Keratinocyte (primary cell): ENCODE results near the gene SNAPC1. TPM values are rescaled to one million over a fixed set of nuclear protein-coding genes. Genes with fewer than 3 reads are reported as not detected.

Experiments used
- DNase-seq: peaks from one replicate; pipeline ENCODE4 v3.0.0-alpha.2; 2011; ENCODE audit warnings: low read depth, missing footprints, low spot score
- FAIRE-seq: peaks from 2 replicates; lab custom pipeline; 2011; peaks lifted over from hg19 to GRCh38; lab: Jason Lieb, UNC
- H2AFZ ChIP-seq: 2 replicates; pipeline ENCODE4 v1.6.0; 2012; ENCODE audit warnings: low read length, control low read depth, inconsistent platforms; ENCODE audit not compliant: control insufficient read depth
- H3K27ac ChIP-seq: 2 replicates; pipeline ENCODE4 v1.5.1; 2011; ENCODE audit warnings: low read length; ENCODE audit not compliant: control insufficient read depth, insufficient read depth
- H3K27me3 ChIP-seq: 3 replicates; pipeline ENCODE4 v1.6.0; 2011; ENCODE audit warnings: low read length; ENCODE audit not compliant: control insufficient read depth, insufficient read depth; ENCODE audit errors: extremely low read depth
- H3K36me3 ChIP-seq, 2 experiments: 2 replicates in 1 of 2; 3 replicates in 1 of 2; pipeline ENCODE4 v1.5.1; 2011; ENCODE audit warnings: low read length in 2 of 2, mild to moderate bottlenecking in 1 of 2; ENCODE audit not compliant: control insufficient read depth in 2 of 2, insufficient read depth in 2 of 2; ENCODE audit errors: extremely low read depth in 1 of 2
- H3K4me1 ChIP-seq: 3 replicates; pipeline ENCODE4 v1.5.1; 2011; ENCODE audit warnings: low read length; ENCODE audit not compliant: control insufficient read depth, insufficient read depth; ENCODE audit errors: extremely low read depth
- H3K4me2 ChIP-seq: 3 replicates; pipeline ENCODE4 v1.6.0; 2011; ENCODE audit warnings: low read depth, low read length; ENCODE audit not compliant: control insufficient read depth, insufficient read depth; ENCODE audit errors: extremely low read depth
- H3K4me3 ChIP-seq, 3 experiments: fragments of 200-600 bp in 1 of 3; sonication (generic) in 1 of 3; 2 replicates in 2 of 3; 3 replicates in 1 of 3; pipeline ENCODE4 v1.5.1; 2011 to 2016; ENCODE audit warnings: low read length in 3 of 3, mild to moderate bottlenecking in 3 of 3, control low read depth in 2 of 3, inconsistent platforms in 1 of 3, low read depth in 1 of 3, mixed read lengths in 1 of 3, mixed run types in 1 of 3, moderate library complexity in 1 of 3; ENCODE audit not compliant: control insufficient read depth in 2 of 3, insufficient read depth in 2 of 3; ENCODE audit errors: extremely low read depth in 1 of 3
- H3K79me2 ChIP-seq: 2 replicates; pipeline ENCODE4 v1.6.0; 2012; ENCODE audit warnings: low read length; ENCODE audit not compliant: control insufficient read depth, insufficient read depth
- H3K9ac ChIP-seq: 3 replicates; pipeline ENCODE4 v1.6.0; 2011; ENCODE audit warnings: low read length; ENCODE audit not compliant: control insufficient read depth, insufficient read depth; ENCODE audit errors: extremely low read depth
- H3K9me1 ChIP-seq: 3 replicates; pipeline ENCODE4 v1.6.0; 2011; ENCODE audit warnings: low read length; ENCODE audit not compliant: control insufficient read depth, insufficient read depth; ENCODE audit errors: extremely low read depth
- H3K9me3 ChIP-seq: 2 replicates; pipeline ENCODE4 v1.5.1; 2012; ENCODE audit warnings: low read depth, low read length; ENCODE audit not compliant: control insufficient read depth
- H4K20me1 ChIP-seq: 3 replicates; pipeline ENCODE4 v1.6.0; 2011; ENCODE audit warnings: low read length; ENCODE audit not compliant: control insufficient read depth, insufficient read depth; ENCODE audit errors: extremely low read depth
- EZH2 ChIP-seq: IDR thresholded peaks from one replicate; pipeline ENCODE4 v1.6.1; 2012; ENCODE audit warnings: inconsistent platforms, mild to moderate bottlenecking, low read length, moderate library complexity
- dilution Hi-C: fragments of 300-500 bp; cut with MboI; formaldehyde crosslinking; loops from one replicate; pipeline ENCODE4 v1.7.0; 2020; ENCODE audit warnings: low sequenced_read_pairs; ENCODE audit not compliant: extremely low pct_ligation_motif_present
- polyA plus RNA-seq, 5 experiments: library from polyadenylated mRNA; depleted of rRNA in 3 of 5; stranded (reverse) in 3 of 5; stranded (forward) in 1 of 5; unstranded in 1 of 5; fragments of >200 nt; gene quantifications; 1 replicate in 1 of 5; 2 replicates in 3 of 5; 3 replicates in 1 of 5; pipeline versions ENCODE4 v1.2.1 to v1.2.3, GENCODE V29; 2011 to 2012; ENCODE audit warnings: missing spikeins in 2 of 5, low read depth in 1 of 5, low replicate concordance in 1 of 5
- TF ChIP-seq, protein P1 (sequence below), 3 experiments: IDR thresholded peaks in 1 of 3; conservative IDR thresholded peaks in 1 of 3; optimal IDR thresholded peaks in 1 of 3; 2 replicates in 2 of 3; 3 replicates in 1 of 3; pipeline versions ENCODE3 to v1.5.1; 2011; ENCODE audit warnings: low read length in 3 of 3, mild to moderate bottlenecking in 3 of 3, moderate library complexity in 2 of 3, control low read depth in 1 of 3, inconsistent platforms in 1 of 3; ENCODE audit not compliant: insufficient read depth in 2 of 3; ENCODE audit errors: extremely low read depth in 1 of 3

Gene SNAPC1
- polyA plus RNA-seq, 1 donor (not counting 4 experiments of a cell fraction or from before 2014, with no cell fraction given): 17.7 TPM

DNA sequence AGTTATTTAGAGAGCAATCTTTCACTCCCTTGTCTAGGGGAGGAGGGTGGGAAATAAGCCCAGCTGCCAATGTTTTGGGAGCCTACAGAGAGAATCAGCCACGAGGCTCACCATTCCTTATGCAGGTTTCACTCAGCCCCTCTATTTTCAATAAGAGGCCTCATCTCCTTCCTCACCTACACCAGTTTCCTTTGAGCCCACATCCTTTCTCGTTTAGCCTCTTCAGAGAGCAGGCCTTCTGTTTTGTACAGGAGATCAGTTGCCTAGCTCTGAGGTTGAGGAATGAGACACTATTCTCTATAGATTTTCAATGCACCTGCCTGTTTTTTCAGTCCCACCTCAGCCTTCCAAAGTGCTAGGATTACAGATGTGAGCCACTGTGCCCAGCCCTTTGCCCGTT, 17.9 kb downstream of the SNAPC1 start:
- Histone ChIP-seq H3K9ac (no peak overlapping the region), H3K4me3 (no peak overlapping the region), H3K36me3 (peaks cover 11 to 21% of the 10 kb centered on the region in 2 experiments), H3K9me1 (no peaks in the 10 kb centered on the region), H3K27ac (no peak overlapping the region), H3K9me3 (no peaks in the 10 kb centered on the region), H3K4me2 (no peak overlapping the region), H3K79me2 (no peaks in the 10 kb centered on the region), H2AFZ (no peak overlapping the region), H4K20me1 (no peaks in the 10 kb centered on the region), H3K4me1 (no peaks in the 10 kb centered on the region), H3K27me3 (no peaks in the 10 kb centered on the region)
- FAIRE-seq (no peak), DNase-seq (no peak)
- TF ChIP-seq, protein P1, sequence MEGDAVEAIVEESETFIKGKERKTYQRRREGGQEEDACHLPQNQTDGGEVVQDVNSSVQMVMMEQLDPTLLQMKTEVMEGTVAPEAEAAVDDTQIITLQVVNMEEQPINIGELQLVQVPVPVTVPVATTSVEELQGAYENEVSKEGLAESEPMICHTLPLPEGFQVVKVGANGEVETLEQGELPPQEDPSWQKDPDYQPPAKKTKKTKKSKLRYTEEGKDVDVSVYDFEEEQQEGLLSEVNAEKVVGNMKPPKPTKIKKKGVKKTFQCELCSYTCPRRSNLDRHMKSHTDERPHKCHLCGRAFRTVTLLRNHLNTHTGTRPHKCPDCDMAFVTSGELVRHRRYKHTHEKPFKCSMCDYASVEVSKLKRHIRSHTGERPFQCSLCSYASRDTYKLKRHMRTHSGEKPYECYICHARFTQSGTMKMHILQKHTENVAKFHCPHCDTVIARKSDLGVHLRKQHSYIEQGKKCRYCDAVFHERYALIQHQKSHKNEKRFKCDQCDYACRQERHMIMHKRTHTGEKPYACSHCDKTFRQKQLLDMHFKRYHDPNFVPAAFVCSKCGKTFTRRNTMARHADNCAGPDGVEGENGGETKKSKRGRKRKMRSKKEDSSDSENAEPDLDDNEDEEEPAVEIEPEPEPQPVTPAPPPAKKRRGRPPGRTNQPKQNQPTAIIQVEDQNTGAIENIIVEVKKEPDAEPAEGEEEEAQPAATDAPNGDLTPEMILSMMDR (optimal IDR thresholded peaks at IDR 0.05 in 1 of 3, IDR thresholded peaks at IDR 0.05 in 1 of 3, conservative IDR thresholded peaks at IDR 0.05 in 1 of 3; ENCODE audit: extremely low read depth in 1 of 3, insufficient read depth in 2 of 3, low read length in 3 of 3): no peak
- no peak for TF ChIP-seq EZH2
- dilution Hi-C loops: no loop called here

DNA sequence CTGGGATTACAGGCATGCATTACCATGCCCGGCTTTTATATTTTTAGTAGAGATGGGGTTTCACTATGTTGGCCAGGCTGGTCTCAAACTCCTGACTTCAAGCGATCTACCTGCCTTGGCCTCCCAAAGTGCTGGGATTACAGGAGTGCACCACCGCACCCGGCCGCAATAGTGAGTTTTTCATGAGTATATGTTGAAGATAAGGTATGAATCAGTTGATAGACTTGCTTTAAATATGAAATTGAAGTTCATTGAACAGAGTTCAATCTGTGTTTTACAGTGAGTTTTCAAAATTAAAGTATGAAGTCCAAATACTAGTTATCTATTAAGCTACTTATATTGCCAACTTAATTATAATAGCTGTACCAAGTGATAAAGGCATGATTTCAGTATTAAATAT, 35.1 kb downstream of the SNAPC1 start:
- FAIRE-seq: no peak

More for the DNA sequence above, 35.1 kb downstream of the SNAPC1 start:
- Histone ChIP-seq H3K36me3 (peaks cover 1 to 5% of the 10 kb centered on the region in 2 experiments), H3K27ac (no peak overlapping the region), H3K9me3 (no peaks in the 10 kb centered on the region), H2AFZ (no peak overlapping the region), H3K9ac (no peak overlapping the region), H4K20me1 (no peaks in the 10 kb centered on the region), H3K9me1 (no peaks in the 10 kb centered on the region), H3K4me1 (no peaks in the 10 kb centered on the region), H3K4me2 (no peak overlapping the region), H3K4me3 (no peak overlapping the region), H3K79me2 (no peaks in the 10 kb centered on the region), H3K27me3 (no peaks in the 10 kb centered on the region)
- dilution Hi-C loops: no loop called here
- DNase-seq: no peak
- TF ChIP-seq, protein P1 (optimal IDR thresholded peaks at IDR 0.05 in 1 of 3, IDR thresholded peaks at IDR 0.05 in 1 of 3, conservative IDR thresholded peaks at IDR 0.05 in 1 of 3; ENCODE audit: extremely low read depth in 1 of 3, insufficient read depth in 2 of 3, low read length in 3 of 3): no peak
- TF ChIP-seq EZH2: no peak
